Activated CD4-positive, alpha-beta T cell treated with anti-CD3 and anti-CD28 coated beads, Interleukin-2, Interleukin-4, amounts not matched to agents 100 ng/mL and 50 ng/mL, durations not matched to agents 16 hours and 8 hours (primary cell): ENCODE results near the gene NARS2.
"Not testable (repeated sequence)": the region's sequence is repeated elsewhere in the genome, so short reads cannot be mapped to it uniquely, and the experiment has no call there.

Experiments
- DNase-seq: peaks from one replicate; pipeline ENCODE4 v3.0.0-alpha.2; 2020; ENCODE audit warnings: low spot score

The NARS2 gene

GRCh38 chr11:78476066-78476465 is 98.6 kb downstream of the NARS2 start:
- DNase-seq = no peak

- DNase-seq = no peak
Observed at GRCh38 chr11:78474451-78474850, 100.2 kb downstream of the NARS2 start.

GRCh38 chr11:78472905-78473304 is 101.8 kb downstream of the NARS2 start:
- DNase-seq = no peak

GRCh38 chr11:78472382-78472781 is 102.3 kb downstream of the NARS2 start:
- DNase-seq = no peak

- no peak for DNase-seq
Observed at GRCh38 chr11:78470861-78471442, 103.7 kb downstream of the NARS2 start.

- no peak for DNase-seq
Observed at GRCh38 chr11:78469896-78470295, 104.8 kb downstream of the NARS2 start.

GRCh38 chr11:78467931-78468330 is 106.7 kb downstream of the NARS2 start:
- DNase-seq = no peak

GRCh38 chr11:78467370-78467769 is 107.3 kb downstream of the NARS2 start:
- DNase-seq = no peak

- DNase-seq = peak; percentile 87
Observed at GRCh38 chr11:78465169-78465942, 109.3 kb downstream of the NARS2 start.

- DNase-seq = not testable (repeated sequence)
Observed at GRCh38 chr11:78464787-78465168, 109.9 kb downstream of the NARS2 start.

GRCh38 chr11:78460471-78460870 is 114.2 kb downstream of the NARS2 start:
- peak; percentile 43 for DNase-seq

- DNase-seq = no peak
Observed at GRCh38 chr11:78459738-78460137, 114.9 kb downstream of the NARS2 start.

GRCh38 chr11:78457448-78457847 is 117.2 kb downstream of the NARS2 start:
- DNase-seq = no peak

GRCh38 chr11:78453140-78453935 is 121.3 kb downstream of the NARS2 start:
- DNase-seq = no peak

GRCh38 chr11:78451371-78452150 is 123.1 kb downstream of the NARS2 start:
- no peak for DNase-seq

- DNase-seq = no peak
Observed at GRCh38 chr11:78450866-78451265, 123.8 kb downstream of the NARS2 start.

- no peak for DNase-seq
Observed at GRCh38 chr11:78449866-78450265, 124.8 kb downstream of the NARS2 start.

- DNase-seq = no peak
Observed at GRCh38 chr11:78446210-78446609, 128.5 kb downstream of the NARS2 start.

GRCh38 chr11:78444726-78445125 is 129.9 kb downstream of the NARS2 start:
- DNase-seq = no peak

- DNase-seq = no peak
Observed at GRCh38 chr11:78441956-78442355, 132.7 kb downstream of the NARS2 start.

GRCh38 chr11:78438298-78438975 is 136.2 kb downstream of the NARS2 start:
- no peak for DNase-seq

- no peak for DNase-seq
Observed at GRCh38 chr11:78432956-78433355, 141.7 kb downstream of the NARS2 start.
